Stimulated activated CD4-positive, alpha-beta T cell treated with anti-CD3 and anti-CD28 coated beads, Interleukin-15, amount 100 ng/mL, for 48 hours (primary cell): Measurements from ENCODE around the gene CYB5R4.

Experiments
- DNase-seq, 2 donors: peaks; one replicate each; pipeline ENCODE4 v3.0.0-alpha.2; 2020; ENCODE audit warnings: low read depth in 2 of 2

Gene CYB5R4

GRCh38 chr6:83978324-83978734, 118.8 kb downstream of the CYB5R4 start:
- DNase-seq: no peak

DNA sequence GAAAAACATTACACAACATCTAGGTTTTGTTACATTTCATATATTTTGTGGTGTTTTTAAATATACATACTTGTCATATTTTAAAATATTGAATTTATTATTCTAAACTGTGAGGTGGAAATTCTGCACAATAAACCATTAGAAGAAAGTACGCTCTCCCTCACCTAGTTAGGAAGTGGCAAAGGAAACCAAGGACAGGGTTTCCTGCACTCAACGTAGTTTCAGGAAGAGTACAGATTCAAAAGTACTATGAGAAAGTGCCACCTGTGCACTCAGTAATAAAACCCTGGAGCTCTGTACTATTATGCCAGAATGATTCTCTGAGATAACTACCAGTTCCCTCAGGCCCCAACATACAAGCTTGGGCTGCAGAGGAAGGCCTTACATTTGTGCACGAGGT, 119.5 kb downstream of the CYB5R4 start:
- DNase-seq: no peak

DNA sequence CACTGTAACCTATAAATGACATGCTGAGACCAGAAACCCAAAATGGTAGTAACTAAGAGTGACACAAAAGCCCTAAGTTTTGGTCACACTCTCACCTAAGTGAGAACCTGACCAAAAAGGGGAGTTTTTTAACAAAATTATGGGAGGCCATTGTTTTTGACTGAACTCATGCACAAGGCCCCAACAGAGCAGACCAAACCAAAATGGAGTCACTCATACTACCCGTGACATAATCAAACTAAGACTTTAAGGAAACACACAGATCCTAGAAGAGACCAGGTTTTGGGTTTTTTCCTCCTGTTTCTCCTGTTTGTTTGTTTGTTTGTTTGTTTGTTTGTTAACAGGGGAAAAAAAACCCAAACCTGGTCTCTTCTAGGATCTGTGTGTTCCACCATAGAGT, 124.9 kb downstream of the CYB5R4 start:
- DNase-seq: no peak

GRCh38 chr6:83985308-83985713, 125.8 kb downstream of the CYB5R4 start:
- DNase-seq: no peak

DNA sequence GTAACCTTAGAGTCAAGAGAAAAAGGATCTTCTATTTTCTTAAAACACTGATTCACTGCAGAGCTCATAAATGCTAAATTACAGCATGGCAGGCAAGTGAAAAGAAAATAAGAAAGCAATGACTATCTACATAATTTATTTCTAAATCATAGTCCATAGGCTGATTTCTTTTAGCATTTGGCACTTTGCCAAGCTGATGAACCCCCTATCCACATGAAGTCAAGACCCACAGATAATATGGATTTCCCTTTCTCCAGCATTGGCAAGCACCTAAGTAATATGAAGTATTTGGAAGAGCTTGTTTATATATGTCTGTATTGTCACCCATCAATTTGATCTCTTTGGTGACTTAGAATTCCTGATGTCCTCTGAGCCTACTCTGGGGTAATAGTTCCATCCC, 126.2 kb downstream of the CYB5R4 start:
- DNase-seq: no peak

GRCh38 chr6:83998021-83998584, 138.6 kb downstream of the CYB5R4 start:
- DNase-seq: no peak

- no peak for DNase-seq
These were observed 141.6 kb downstream of the CYB5R4 start for GRCh38 chr6:84001119-84001518.

- DNase-seq: no peak
These were observed 142.7 kb downstream of the CYB5R4 start for GRCh38 chr6:84002226-84002625.

DNA sequence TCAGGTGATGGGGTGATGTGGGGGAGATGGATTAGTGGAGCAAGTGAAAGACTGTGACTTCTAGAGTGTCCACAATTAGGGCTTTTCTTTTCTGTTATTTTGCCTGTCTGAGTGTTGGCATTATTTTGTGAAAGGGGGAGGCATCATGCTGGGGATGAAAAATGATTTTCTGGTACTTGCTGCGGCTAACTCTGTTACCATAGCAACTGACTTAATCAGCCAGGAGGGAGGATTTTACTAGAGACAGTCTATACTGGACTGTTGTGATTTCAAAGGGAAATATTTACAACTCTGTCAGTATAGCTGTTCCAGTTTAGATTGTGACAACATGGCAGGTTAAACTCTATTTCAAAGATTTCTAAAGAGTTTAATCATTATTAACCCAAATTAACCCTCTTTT, 143.6 kb downstream of the CYB5R4 start:
- DNase-seq: no peak

GRCh38 chr6:84003654-84004053, 144.2 kb downstream of the CYB5R4 start:
- DNase-seq: no peak

DNA sequence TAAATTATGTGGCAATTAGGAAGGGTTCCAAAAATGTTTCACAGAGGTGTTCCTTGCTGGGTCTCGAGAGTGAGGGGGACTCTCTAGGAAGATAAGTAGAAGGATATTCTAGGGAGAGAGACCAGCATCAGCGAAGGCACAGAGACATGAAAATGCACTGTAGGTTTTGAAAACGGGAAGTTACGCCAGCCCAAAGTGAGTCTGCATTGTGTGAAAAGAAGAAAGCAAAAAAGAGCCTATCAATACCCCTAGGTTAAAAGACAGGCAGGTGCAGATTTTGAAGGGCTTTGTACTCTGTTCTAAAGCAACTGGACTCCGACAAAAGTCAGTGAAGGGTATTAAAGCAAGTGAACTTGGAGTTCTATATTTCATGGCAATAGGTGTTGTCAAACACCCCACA, 148.4 kb downstream of the CYB5R4 start:
- no peak for DNase-seq

DNA sequence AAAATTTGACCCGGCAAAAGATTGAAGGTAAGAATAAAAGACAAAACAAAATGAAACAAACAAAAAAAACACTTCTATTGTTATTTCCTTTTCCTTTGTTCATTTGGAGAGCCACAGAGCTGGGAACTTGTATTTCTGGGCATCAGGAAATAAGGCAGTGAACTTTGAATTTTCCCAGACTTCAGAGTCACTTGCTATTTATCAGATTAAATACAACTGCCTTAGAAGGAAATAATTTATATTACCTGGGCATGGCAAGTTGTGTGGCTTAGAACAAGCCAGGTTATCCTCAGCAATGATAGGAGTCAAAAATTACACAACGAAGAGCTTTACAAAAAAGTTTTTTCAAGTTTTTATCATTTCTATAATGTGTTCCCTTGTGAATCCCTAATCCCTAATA, 153.9 kb downstream of the CYB5R4 start:
- no peak for DNase-seq

DNA sequence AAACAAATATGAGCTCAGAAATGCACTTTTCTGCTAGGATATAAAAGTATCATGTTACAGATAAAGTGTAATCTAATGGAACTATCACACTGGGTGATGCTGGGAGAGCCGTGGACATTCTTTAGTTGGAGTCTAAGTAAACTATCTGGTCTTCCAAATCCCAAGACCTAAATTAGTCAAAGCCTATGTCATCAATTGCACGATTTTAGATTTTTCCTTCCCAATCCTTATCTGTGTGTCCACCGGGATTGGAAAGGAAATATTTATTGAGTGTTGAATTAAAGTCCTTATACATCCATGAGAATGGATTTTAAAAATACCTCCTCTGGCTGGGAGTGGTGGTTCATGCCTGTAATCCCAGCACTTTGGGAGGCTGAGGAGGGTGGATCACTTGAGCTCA, 154.4 kb downstream of the CYB5R4 start:
- DNase-seq: no peak

DNA sequence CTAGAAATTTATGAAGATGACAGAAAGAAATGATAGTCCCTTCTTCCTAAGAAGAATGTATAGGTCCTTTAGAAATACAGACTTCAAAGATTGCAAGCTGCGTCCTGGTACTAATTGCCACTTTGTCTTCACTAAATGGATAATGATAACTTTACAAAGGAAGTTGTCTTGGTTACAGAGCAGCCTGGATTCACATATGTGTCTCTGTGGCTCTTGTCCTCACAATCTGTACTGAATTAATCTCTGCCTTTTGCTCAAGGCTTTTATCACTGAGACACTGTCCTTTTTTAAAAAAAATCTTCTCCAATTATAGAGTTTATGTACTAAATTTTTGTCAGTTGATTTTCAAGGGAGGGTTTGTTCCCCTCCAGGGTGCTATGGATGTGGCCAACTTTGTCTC, 156.5 kb downstream of the CYB5R4 start:
- no peak for DNase-seq
